Testis (tissue), 3 donors: ENCODE measurements around the gene FGGY. TPM values are rescaled to one million over a fixed set of nuclear protein-coding genes. Genes with fewer than 3 reads are reported as not detected.

Experiments
- DNase-seq: peaks from one replicate; pipeline ENCODE4 v3.0.0-alpha.2; 2019
- H3K27ac ChIP-seq, 2 donors: fragments of 200-600 bp; sonication (generic); one replicate each; pipeline ENCODE4 v1.5.1; 2019
- H3K27me3 ChIP-seq: fragments of 200-600 bp; sonication (generic); one replicate; pipeline ENCODE4 v1.5.1; 2019
- H3K36me3 ChIP-seq: fragments of 200-600 bp; sonication (generic); one replicate; pipeline ENCODE4 v1.5.1; 2017; ENCODE audit warnings: low read depth; ENCODE audit errors: missing control alignments
- H3K4me1 ChIP-seq: fragments of 200-600 bp; sonication (generic); one replicate; pipeline ENCODE4 v1.5.1; 2019
- H3K4me3 ChIP-seq, 2 donors: fragments of 200-600 bp; sonication (generic); one replicate each; pipeline ENCODE4 v1.5.1; 2017 to 2019
- H3K9me3 ChIP-seq: fragments of 200-600 bp; sonication (generic); one replicate; pipeline ENCODE4 v1.5.1; 2017
- POLR2A ChIP-seq: fragments of 450-650 bp; IDR thresholded peaks from one replicate; pipeline ENCODE4 v1.6.1; 2017; ENCODE audit warnings: antibody characterized with exemption, mild to moderate bottlenecking, moderate library complexity
- WGBS, 2 donors: methylation state at CpG; one replicate each; pipeline ENCODE4 v1.1.5; 2018; 5-methylcytosine and 5-hydroxymethylcytosine counted together
- intact Hi-C: fragments of 100-400 bp; cut with DNase I; formaldehyde crosslinking; loops from one replicate; pipeline ENCODE4 v1.15.1; 2023; ENCODE audit warnings: low total_unique reads
- polyA plus RNA-seq: library from polyadenylated mRNA; stranded (reverse); fragments of 350-450 nt; fragmentation: Illumina TruSeq; extraction: RNeasy Lipid Tissue Mini Kit (QIAGEN cat#74804); gene quantifications from one replicate; pipeline ENCODE4 v1.2.3, GENCODE V29; 2014; ENCODE audit warnings: low read depth, low replicate concordance; ENCODE audit not compliant: insufficient read depth
- total RNA-seq, 2 donors: library from RNA; depleted of rRNA; stranded (reverse); fragments of >200 nt; gene quantifications; one replicate each; pipeline ENCODE4 v1.2.3, GENCODE V29; 2016
- TF ChIP-seq, protein P1 (sequence below), 3 experiments: fragments of 450-650 bp in 2 of 3; fragments of 200-600 bp in 1 of 3; sonication (generic) in 1 of 3; IDR thresholded peaks; one replicate each; pipeline ENCODE4 v1.5.1; 2016 to 2019; ENCODE audit warnings: antibody characterized with exemption in 3 of 3, mild to moderate bottlenecking in 2 of 3, moderate library complexity in 1 of 3

Gene FGGY
- total and polyA plus RNA-seq, 3 donors from 2014 or later = 14.6 to 32.8 (median 32.3) TPM

DNA sequence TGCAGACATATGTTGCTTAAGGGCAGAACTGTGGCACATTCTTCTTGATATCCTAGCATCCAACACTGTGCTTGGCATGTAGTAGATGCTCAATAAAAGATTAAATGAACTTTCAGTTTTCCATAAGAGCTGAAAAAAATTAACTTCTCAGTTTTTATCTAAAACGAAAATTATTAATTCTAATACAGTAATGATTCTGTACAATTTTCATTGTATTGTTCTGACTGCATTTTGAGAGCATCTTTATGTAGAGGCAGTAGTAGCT is 46.6 kb downstream of the FGGY start:
- WGBS, 2 donors = 81 to 84% methylated on average over 1 of the region's 1 CpG
- no peak overlapping the region for H3K27ac ChIP-seq
- H3K4me1 ChIP-seq = no peaks in the 10 kb centered on the region
- no peaks in the 10 kb centered on the region for H3K9me3 ChIP-seq
- no peaks in the 10 kb centered on the region for H3K27me3 ChIP-seq
- H3K36me3 ChIP-seq = no peaks in the 10 kb centered on the region
- H3K4me3 ChIP-seq = no peak overlapping the region
- intact Hi-C loops = no loop called here
- no peak for DNase-seq
- TF ChIP-seq, protein P1, sequence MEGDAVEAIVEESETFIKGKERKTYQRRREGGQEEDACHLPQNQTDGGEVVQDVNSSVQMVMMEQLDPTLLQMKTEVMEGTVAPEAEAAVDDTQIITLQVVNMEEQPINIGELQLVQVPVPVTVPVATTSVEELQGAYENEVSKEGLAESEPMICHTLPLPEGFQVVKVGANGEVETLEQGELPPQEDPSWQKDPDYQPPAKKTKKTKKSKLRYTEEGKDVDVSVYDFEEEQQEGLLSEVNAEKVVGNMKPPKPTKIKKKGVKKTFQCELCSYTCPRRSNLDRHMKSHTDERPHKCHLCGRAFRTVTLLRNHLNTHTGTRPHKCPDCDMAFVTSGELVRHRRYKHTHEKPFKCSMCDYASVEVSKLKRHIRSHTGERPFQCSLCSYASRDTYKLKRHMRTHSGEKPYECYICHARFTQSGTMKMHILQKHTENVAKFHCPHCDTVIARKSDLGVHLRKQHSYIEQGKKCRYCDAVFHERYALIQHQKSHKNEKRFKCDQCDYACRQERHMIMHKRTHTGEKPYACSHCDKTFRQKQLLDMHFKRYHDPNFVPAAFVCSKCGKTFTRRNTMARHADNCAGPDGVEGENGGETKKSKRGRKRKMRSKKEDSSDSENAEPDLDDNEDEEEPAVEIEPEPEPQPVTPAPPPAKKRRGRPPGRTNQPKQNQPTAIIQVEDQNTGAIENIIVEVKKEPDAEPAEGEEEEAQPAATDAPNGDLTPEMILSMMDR (IDR thresholded peaks at IDR 0.05) = no peak
- TF ChIP-seq POLR2A = no peak

- TF ChIP-seq POLR2A = no peak
- intact Hi-C loops = no loop called here
- Histone ChIP-seq H3K27ac (no peak overlapping the region), H3K4me1 (no peaks in the 10 kb centered on the region), H3K27me3 (no peaks in the 10 kb centered on the region), H3K4me3 (no peak overlapping the region), H3K9me3 (no peaks in the 10 kb centered on the region), H3K36me3 (no peaks in the 10 kb centered on the region)
- no peak for DNase-seq
- WGBS, 2 donors = 86 to 95% methylated on average over 1 of the region's 1 CpG
Measured at GRCh38 chr1:59345221-59345620, 48.3 kb downstream of the FGGY start.

DNA sequence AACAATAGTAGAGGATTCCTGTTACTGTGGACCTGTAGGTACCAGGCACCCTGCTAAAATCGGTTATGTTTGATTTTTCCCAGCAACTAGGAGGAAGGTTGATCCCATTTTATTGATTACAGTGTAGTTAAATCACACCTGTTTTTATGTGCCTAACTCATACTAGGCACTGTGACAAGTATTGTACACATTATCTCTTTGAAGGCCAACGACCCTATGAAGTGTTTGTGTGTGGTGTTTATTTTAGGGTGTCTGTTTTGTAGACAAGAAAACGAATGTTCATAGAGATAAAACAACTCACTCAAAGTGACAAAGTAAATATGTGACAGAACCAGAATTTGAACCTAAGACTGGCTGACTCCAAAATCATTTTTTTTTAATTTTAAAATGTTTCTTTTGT is 49.5 kb downstream of the FGGY start:
- TF ChIP-seq POLR2A = no peak
- TF ChIP-seq, protein P1 (IDR thresholded peaks at IDR 0.05) = no peak
- no peak for DNase-seq
- Histone ChIP-seq H3K4me1 (no peaks in the 10 kb centered on the region), H3K4me3 (no peak overlapping the region), H3K9me3 (no peaks in the 10 kb centered on the region), H3K27ac (no peak overlapping the region), H3K36me3 (no peaks in the 10 kb centered on the region), H3K27me3 (no peaks in the 10 kb centered on the region)
- 70 to 79% methylated on average over 3 of the region's 3 CpGs for WGBS, 2 donors
- intact Hi-C loops = no loop called here

- no peaks in the 10 kb centered on the region for H3K36me3 ChIP-seq
- TF ChIP-seq, protein P1 (IDR thresholded peaks at IDR 0.05) = no peak
- no peak for TF ChIP-seq POLR2A
- WGBS, 2 donors = 91 to 93% methylated on average over 3 of the region's 3 CpGs
Measured at GRCh38 chr1:59349101-59349500, 52.2 kb downstream of the FGGY start.

DNA sequence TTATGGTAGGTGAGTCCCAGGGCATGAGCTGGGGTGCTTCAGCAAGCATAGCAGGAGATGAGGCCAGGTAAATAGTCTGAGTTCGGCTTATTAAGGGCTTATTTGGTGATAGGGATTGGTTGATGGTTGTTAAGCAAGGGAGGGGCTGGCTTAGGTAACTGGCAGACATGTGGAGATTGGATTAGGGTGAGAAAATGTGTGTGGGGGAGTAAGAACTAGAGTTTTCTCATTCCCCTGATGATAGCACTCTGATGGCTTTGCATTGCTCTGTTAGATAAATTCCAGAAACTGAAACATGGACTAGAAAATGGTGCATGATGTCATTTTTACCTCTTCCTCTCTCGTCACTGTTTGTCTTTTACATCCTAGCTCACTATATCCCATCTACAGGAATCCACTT is 53.6 kb downstream of the FGGY start:
- TF ChIP-seq, protein P1 (IDR thresholded peaks at IDR 0.05) = no peak
- no peak for TF ChIP-seq POLR2A
- H3K27ac ChIP-seq = no peak overlapping the region

More at GRCh38 chr1:59349101-59349500, 52.2 kb downstream of the FGGY start:
- Histone ChIP-seq H3K27ac (no peak overlapping the region), H3K27me3 (no peaks in the 10 kb centered on the region), H3K9me3 (no peaks in the 10 kb centered on the region), H3K4me3 (no peak overlapping the region), H3K4me1 (peaks cover 3% of the 10 kb centered on the region)
- no peak for DNase-seq
- intact Hi-C loops = no loop called here

More for the DNA sequence above, 53.6 kb downstream of the FGGY start:
- H3K4me3 ChIP-seq = no peak overlapping the region
- no peak for DNase-seq
- H3K36me3 ChIP-seq = no peaks in the 10 kb centered on the region
- 79 to 82% methylated on average over 2 of the region's 2 CpGs for WGBS, 2 donors
- no peaks in the 10 kb centered on the region for H3K27me3 ChIP-seq
- H3K4me1 ChIP-seq = peaks cover 16% of the 10 kb centered on the region
- intact Hi-C loops = no loop called here
- no peaks in the 10 kb centered on the region for H3K9me3 ChIP-seq
